Activated CD4-positive, alpha-beta T cell treated with anti-CD3 and anti-CD28 coated beads, Interleukin-10, Interleukin-2, amounts not matched to agents 100 ng/mL and 50 ng/mL, durations not matched to agents 16 hours and 8 hours (primary cell): ENCODE data around the gene EIPR1.
"Not testable (repeated sequence)": the region's sequence is repeated elsewhere in the genome, so short reads cannot be mapped to it uniquely, and the experiment has no call there.

Experiments used
- DNase-seq: peaks from one replicate; pipeline ENCODE4 v3.0.0-alpha.2; 2020

The EIPR1 gene

GRCh38 chr2:3302751-3303582 lies 74.7 kb downstream of the EIPR1 start:
- no peak for DNase-seq

- DNase-seq = no peak
Observed at GRCh38 chr2:3302421-3302750, 75.2 kb downstream of the EIPR1 start.

GRCh38 chr2:3301001-3301400 lies 76.6 kb downstream of the EIPR1 start:
- no peak for DNase-seq

GRCh38 chr2:3300224-3300995 lies 77.2 kb downstream of the EIPR1 start:
- DNase-seq = no peak

GRCh38 chr2:3299703-3300102 lies 77.9 kb downstream of the EIPR1 start:
- no peak for DNase-seq

- no peak for DNase-seq
Observed at GRCh38 chr2:3299130-3299529, 78.5 kb downstream of the EIPR1 start.

GRCh38 chr2:3298191-3298590 lies 79.4 kb downstream of the EIPR1 start:
- DNase-seq = no peak

- DNase-seq = no peak
Observed at GRCh38 chr2:3297523-3297922, 80.1 kb downstream of the EIPR1 start.

GRCh38 chr2:3296182-3296972 lies 81.2 kb downstream of the EIPR1 start:
- no peak for DNase-seq

GRCh38 chr2:3294493-3294892 lies 83.1 kb downstream of the EIPR1 start:
- no peak for DNase-seq

- no peak for DNase-seq
Observed at GRCh38 chr2:3294069-3294468, 83.5 kb downstream of the EIPR1 start.

GRCh38 chr2:3293221-3293620 lies 84.4 kb downstream of the EIPR1 start:
- no peak for DNase-seq

GRCh38 chr2:3292416-3292815 lies 85.2 kb downstream of the EIPR1 start:
- DNase-seq = no peak

GRCh38 chr2:3291750-3292149 lies 85.9 kb downstream of the EIPR1 start:
- no peak for DNase-seq

GRCh38 chr2:3291113-3291512 lies 86.5 kb downstream of the EIPR1 start:
- no peak for DNase-seq

GRCh38 chr2:3290655-3291054 lies 87.0 kb downstream of the EIPR1 start:
- no peak for DNase-seq

- DNase-seq = no peak
Observed at GRCh38 chr2:3289971-3290370, 87.6 kb downstream of the EIPR1 start.

GRCh38 chr2:3289526-3289925 lies 88.1 kb downstream of the EIPR1 start:
- no peak for DNase-seq

GRCh38 chr2:3289171-3289515 lies 88.5 kb downstream of the EIPR1 start:
- no peak for DNase-seq

GRCh38 chr2:3288470-3289170 lies 89.0 kb downstream of the EIPR1 start:
- no peak for DNase-seq

GRCh38 chr2:3287896-3288295 lies 89.7 kb downstream of the EIPR1 start:
- no peak for DNase-seq

GRCh38 chr2:3286646-3287036 lies 91.0 kb downstream of the EIPR1 start:
- not testable (repeated sequence) for DNase-seq
